Bronchial smooth muscle cell (primary cell): Measurements from ENCODE around the gene CTSZ. TPM values are rescaled to one million over a fixed set of nuclear protein-coding genes. Genes with fewer than 3 reads are reported as not detected.

Experiments used
- total RNA-seq: library from RNA; depleted of rRNA; stranded (reverse); fragments of >200 nt; gene quantifications from 2 replicates; pipeline ENCODE4 v1.2.1, GENCODE V29; 2014

Gene CTSZ
- 123 and 189 TPM in 2 replicates for total RNA-seq

DNA sequence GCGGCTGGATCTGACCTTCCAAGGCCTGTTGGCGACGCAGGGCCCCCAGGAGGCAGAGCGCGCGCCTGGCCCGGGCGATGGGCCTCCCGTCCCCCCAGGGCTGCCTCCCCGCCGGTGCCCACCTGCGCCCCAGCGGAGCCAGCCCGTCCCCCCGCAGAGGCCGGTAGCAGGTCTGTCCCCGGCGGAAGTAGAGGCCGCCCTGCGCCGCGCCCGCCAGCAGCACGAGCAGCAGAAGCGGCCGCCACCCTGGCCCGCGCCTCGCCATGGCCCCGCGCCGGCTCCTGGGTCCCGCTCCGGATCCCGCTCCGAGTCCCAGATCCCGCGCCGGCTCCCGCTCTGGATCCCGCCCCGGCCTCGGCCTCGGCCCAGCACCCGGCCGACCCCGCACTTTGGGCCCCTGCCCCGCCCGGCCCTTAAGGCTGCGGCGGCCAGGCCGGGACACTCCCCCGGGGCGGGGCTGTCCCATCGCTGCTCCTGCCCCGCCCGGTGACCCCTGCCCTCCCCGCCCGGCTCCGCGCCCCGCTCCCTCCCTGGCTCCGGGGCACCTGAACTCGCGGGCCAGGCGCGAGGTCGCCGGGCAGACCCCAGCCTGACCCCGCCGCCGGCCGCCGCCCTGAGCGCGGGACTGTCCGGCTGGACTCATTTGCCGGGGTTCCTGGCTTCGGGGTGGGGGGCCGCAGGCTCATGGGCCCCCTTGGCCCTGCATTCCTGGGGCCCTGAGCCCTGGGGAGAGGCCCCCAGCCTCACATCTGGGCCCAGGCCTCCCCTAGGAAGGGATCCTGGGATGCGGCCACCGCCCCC, at the start of gene CTSZ:
Gene CTSZ (minus strand): TSS at position 391 of the 801 bp plus-strand sequence. CDS start 126 bp downstream, at position 265.

DNA sequence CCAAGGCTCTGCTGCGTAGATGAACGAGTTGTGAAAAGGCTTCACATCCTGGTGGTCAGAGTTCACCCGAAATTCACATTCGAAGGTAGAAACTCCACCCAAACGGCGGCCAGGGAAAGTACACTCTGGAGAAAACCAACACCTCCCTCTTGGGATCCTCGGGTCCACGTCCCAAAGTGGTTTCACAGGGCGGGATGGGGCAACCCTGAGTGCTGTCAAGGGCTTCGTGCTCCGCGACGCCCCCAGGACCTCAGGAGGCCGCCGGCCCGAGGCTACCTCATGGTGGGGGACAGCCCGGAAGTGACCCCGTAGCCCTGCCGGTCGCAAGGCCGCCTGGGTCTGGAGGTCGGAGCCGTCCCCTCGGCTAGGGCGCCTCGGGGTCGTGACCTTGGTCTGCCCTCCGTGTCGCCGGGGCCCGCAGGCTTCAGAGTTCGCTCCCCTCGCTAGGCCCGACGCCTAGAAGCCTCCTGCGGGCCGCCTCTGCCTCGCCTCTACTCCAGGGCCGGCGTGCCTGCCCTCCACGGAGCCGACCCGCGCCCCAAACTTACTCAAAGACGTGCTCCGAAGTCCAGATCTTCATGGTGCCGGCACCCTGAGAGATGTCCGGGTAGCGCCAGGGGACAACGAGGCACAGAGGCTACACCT, 35.2 kb upstream of the CTSZ start, which contains the start of gene PRELID3B:
Gene PRELID3B (minus strand): TSS at position 636 of the 645 bp plus-strand sequence. CDS start 56 bp downstream, at position 580.

DNA sequence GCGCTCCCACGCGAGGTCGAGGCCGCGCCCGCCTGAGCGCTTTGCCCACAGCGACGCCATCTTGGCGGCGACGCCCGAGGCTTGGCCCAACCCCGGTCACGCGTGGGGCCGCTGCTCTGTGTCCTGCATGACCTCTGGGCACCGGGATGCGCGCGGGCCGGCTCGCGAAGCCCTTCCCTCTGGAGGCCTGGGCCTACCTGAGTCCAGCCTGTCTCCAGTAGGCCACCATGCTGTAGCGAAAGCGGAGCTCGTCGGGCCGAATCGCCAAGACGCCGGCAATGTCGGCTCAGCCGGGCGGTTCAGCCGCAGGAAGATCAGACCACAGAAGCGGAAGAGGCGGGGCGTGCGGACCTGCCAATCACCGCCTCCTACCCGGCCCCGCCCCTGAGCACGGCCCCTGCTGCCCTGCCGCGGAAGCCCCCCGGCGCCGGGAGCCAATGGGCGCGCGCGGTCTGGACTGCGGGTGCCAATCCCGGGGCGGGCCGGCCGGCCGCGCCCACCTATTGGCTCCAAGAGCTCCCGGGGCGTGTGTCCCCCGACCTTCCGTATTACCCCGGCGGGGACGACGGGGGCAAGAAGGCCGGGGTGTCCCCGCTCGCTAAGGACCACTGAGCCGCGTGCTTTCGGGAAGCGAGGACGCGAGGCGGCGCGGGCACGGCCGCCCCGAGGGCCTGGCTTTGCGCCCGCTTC, 25.1 kb upstream of the CTSZ start, which contains the start of gene ATP5F1E:
Gene ATP5F1E (minus strand): TSS at position 313 of the 690 bp plus-strand sequence. CDS start 84 bp downstream, at position 229.

DNA sequence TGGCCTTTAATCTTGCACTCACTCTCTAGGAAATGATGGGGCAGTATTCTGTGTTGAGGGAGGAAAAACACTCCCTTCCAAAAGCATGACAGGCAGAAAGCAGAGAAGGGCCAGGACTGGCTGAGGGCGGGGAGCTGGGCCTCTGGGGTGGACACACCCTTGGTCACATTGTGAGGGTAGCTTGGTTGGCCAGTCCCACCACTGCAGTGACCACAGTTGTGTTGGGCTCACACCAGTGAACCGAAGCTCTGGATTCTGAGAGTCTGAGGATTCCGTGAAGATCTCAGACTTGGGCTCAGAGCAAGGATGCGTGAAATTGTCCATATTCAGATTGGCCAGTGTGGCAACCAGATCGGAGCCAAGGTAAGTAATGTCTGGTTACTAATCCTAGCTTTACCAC, 12.2 kb upstream of the CTSZ start, which contains the start of gene TUBB1:
Gene TUBB1 (plus strand): TSS at position 213 of the 400 bp plus-strand sequence. CDS start 94 bp downstream, at position 307.

DNA sequence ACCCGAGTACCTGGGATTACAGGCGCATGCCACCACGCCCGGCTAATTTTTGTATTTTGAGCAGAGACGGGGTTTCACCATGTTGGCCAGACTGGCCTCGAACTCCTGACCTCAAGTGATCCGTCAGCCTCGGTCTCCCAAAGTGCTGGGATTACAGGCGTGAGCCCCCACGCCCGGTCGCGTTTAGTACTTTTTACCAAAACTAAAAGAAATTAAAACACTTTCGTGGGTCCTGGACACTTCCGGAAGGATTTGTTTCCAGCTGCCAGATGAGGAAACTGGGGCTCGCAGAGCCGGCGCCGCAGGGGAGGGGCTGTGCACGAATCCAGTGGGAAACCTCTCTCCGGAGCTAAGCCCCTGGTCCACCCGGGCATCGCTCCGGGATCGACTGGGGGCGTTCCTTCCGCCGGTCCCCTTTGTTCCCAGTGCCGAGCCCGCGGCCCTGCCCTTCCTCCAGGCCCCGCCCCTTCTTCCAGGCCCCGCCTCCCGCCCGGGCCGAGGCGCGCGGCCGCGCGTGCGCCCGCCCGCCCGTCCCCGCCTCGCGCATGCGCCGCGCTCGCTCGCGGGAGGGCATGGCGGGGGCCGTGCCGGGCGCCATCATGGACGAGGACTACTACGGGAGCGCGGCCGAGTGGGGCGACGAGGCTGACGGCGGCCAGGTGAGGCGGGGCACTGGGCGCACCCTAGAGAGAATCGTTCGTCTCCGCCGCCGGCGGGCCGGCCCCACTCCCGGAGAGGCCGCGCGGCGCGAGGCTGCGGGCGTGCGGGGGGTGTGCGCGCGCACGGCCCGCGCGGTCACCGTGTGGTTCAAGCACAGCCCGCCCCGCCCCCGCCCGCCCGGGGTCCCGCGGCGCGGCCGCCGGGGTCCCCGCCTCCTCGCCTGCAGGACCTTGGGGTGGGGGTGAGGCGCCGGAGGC, 26.1 kb downstream of the CTSZ start, which contains the start of gene NELFCD:
Gene NELFCD (plus strand): TSS at position 546 of the 917 bp plus-strand sequence. CDS start 54 bp downstream, at position 600.

Other genes starting within 250 kb of the CTSZ start
- gene GNAS-AS1, start 156.4 kb downstream of the CTSZ start, total RNA-seq = 0.43 and 0.95 TPM in 2 replicates
- gene GNAS, start 154.5 kb downstream of the CTSZ start, total RNA-seq = 393 and 517 TPM in 2 replicates
- 47.3 and 54.2 TPM in 2 replicates for gene NELFCD, start 26.0 kb downstream of the CTSZ start, total RNA-seq
- not detected in 2 replicates for gene TUBB1, start 12.2 kb upstream of the CTSZ start, total RNA-seq
- gene ATP5F1E, start 25.1 kb upstream of the CTSZ start, total RNA-seq = 37.2 and 49.3 TPM in 2 replicates
- 53.6 and 78.1 TPM in 2 replicates for gene PRELID3B, start 35.5 kb upstream of the CTSZ start, total RNA-seq
- under 0.01 TPM in 1 of 2 replicates, not detected in the other for gene ZNF831, start 156.6 kb upstream of the CTSZ start, total RNA-seq